Effector memory CD8-positive, alpha-beta T cell (primary cell): ENCODE measurements around the gene PLA2G4B.

ENCODE experiments used
- ATAC-seq: fragments of 150-1000 bp; cut with Tn5 transposase; replicated peaks from 2 replicates; pipeline ENCODE4 v1.10.0; 2021; ENCODE audit warnings: mild to moderate bottlenecking, moderate library complexity
- DNase-seq, 3 experiments: peaks; one replicate each; pipeline ENCODE4 v3.0.0; 2021
- H3K27ac Mint-ChIP-seq, 2 donors: one replicate each; pipeline ENCODE4 v1.8.0; 2022; ENCODE audit warnings: mild to moderate bottlenecking in 2 of 2, mixed read lengths in 2 of 2, moderate library complexity in 2 of 2
- H3K27me3 Mint-ChIP-seq, 2 donors: one replicate each; pipeline ENCODE4 v1.8.0; 2022; ENCODE audit warnings: mixed read lengths in 2 of 2
- H3K36me3 Mint-ChIP-seq: one replicate; pipeline ENCODE4 v1.8.0; 2022; ENCODE audit warnings: mild to moderate bottlenecking, moderate library complexity, mixed read lengths; ENCODE audit not compliant: insufficient read depth
- H3K4me1 Mint-ChIP-seq, 2 donors: one replicate each; pipeline ENCODE4 v1.8.0; 2022; ENCODE audit warnings: low read depth in 2 of 2, mixed read lengths in 2 of 2
- H3K4me3 Mint-ChIP-seq, 2 donors: one replicate each; pipeline ENCODE4 v1.8.0; 2022; ENCODE audit warnings: mild to moderate bottlenecking in 2 of 2, mixed read lengths in 2 of 2, moderate library complexity in 2 of 2
- H3K9me3 Mint-ChIP-seq, 2 donors: one replicate each; pipeline ENCODE4 v1.8.0; 2022; ENCODE audit warnings: mixed read lengths in 2 of 2

PLA2G4B gene

DNA sequence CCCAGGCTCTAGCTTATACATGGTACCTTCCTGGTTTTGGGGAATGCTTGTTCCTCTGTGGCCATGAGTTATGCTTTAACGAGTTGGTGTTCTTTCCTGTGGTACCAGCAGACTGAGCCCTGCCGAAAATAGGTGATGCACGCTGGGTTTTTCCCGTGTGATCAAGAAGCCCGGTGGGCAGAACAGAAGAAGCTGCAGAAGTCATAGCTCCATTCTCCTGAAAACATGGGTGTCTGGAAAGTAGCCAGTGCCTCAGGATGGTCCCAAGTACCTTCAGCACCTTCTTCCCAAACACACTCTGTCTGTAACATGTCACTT lies 39.2 kb upstream of the PLA2G4B start:
- Mint-ChIP-seq H3K4me3 (no peak overlapping the region), H3K9me3 (no peaks in the 10 kb centered on the region), H3K4me1 (peaks cover 4 to 11% of the 10 kb centered on the region in 2 donors), H3K27ac (peak overlapping the region in 1 of 2 donors; percentile 23), H3K36me3 (peaks cover 8% of the 10 kb centered on the region), H3K27me3 (no peaks in the 10 kb centered on the region)
- ATAC-seq, result no peak
- DNase-seq, result no peak

DNA sequence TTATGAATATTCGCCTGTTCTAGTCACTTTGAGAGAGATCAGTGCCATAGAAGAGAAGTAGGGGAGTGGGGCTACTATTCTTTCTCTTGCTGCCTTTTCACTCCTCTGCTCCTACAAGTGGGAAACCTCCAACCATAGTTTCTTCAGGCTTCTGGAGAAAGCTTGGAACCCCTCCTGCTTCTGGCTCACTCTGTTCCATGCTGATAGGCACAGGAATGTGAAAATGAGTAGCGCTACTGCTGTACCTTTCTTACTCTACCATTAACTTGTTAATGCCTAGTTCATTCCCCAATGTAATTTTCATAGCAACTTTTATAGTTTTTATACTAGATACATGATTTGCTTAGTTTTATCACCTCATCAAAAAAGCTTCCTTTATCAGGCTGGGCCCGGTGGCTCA lies 37.5 kb upstream of the PLA2G4B start:
- ATAC-seq, result no peak
- H3K4me3 Mint-ChIP-seq, result no peak overlapping the region
- H3K4me1 Mint-ChIP-seq, result peaks cover 2 to 8% of the 10 kb centered on the region in 2 donors
- no peaks in the 10 kb centered on the region for H3K9me3 Mint-ChIP-seq
- no peak overlapping the region for H3K27ac Mint-ChIP-seq
- H3K27me3 Mint-ChIP-seq, result no peaks in the 10 kb centered on the region
- peaks cover 8% of the 10 kb centered on the region for H3K36me3 Mint-ChIP-seq
- DNase-seq, result no peak

DNA sequence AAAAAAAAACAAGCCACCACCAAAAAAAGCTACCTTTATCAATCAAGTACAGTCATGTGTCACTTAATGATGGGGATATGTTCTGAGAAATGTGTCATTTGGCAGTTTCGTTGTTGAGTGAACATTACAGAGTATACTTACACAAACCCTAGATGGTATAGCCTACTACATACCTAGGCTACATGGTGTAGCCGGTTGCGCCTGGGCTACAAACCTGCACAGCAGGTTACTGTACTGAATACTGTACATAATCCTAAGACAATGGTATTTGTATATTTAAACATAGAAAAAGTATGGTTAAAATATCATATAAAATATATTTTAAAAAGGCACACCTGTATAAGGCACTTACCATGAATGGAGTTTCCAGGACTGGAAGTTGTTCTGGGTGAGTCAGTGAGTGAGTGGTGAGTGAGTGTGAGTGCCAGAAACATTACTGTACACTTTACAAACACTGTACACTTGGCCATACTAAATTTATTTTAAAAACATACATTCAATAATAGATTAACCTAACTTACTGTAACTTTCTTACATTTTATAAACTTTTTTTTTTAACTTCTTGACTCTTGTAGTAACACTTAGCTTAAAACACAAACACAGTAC lies 36.7 kb upstream of the PLA2G4B start:
- no peak overlapping the region for H3K27ac Mint-ChIP-seq
- DNase-seq, result no peak
- no peaks in the 10 kb centered on the region for H3K9me3 Mint-ChIP-seq
- H3K27me3 Mint-ChIP-seq, result no peaks in the 10 kb centered on the region
- peaks cover 8% of the 10 kb centered on the region for H3K36me3 Mint-ChIP-seq
- peaks cover 2 to 8% of the 10 kb centered on the region in 2 donors for H3K4me1 Mint-ChIP-seq
- no peak overlapping the region for H3K4me3 Mint-ChIP-seq
- ATAC-seq, result no peak

DNA sequence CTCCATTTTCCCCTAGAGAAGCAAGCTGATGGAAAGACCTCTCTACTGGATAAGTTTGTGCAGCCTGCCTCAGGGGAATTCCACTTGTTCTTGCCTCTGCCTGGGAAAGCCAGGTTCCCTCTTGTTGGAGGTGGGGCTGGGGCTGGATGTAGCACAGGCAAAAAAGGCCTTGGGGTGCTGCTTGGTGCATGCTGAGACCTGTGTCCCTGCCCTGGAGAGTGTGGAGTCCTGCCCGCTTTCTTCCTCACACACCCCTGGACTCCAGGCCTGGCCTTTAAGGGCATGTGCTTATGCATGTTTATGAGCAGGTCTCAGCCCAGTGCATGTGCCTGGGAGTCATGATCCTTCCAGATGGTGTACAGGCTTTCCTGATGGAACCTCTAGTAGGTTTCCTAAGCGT lies 34.3 kb upstream of the PLA2G4B start:
- DNase-seq (no peak), ATAC-seq (no peak)
- Mint-ChIP-seq H3K36me3 (peaks cover 5% of the 10 kb centered on the region), H3K27me3 (no peaks in the 10 kb centered on the region), H3K4me3 (no peak overlapping the region), H3K9me3 (no peaks in the 10 kb centered on the region), H3K4me1 (peaks cover 0 to 2% of the 10 kb centered on the region in 2 donors), H3K27ac (peak overlapping the region; percentile 44 to 83)

DNA sequence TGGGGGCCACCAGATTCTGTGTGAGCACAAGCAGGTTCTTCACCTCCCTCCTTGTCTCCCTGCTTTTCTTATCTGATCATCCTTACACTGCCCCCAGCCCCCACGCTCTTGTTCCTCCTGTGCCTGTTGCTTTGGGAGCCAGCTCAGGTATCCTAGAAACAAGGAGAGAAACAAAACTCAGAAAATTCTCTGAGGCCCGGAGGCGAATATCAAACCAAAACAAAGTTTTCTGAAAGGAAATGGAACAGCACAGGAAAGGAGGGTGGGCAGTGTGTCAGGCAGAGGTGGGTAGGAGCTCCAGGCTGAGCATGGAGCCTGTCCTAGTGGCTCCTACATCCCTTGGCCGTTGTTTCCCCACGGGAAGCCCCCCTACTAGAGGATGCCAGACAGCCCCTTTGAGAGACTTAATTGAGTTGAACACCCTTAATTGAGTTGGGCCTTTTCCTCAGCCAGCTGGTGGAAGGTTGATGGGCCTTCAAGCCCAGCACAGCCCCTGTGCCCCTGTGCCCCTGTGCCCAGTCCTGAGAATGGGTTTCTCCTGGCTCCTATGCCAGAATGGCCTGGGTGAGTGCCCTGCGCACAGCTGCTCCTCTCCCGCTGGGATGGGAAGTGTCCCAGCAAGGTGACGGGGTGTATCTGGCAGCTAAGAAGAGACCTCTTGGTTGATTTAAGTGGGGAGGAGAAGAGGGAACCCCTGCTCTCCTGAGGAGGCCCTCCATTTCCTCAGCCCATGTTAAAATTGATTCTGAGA lies 33.6 kb upstream of the PLA2G4B start:
- Mint-ChIP-seq H3K4me1 (peaks cover 0 to 4% of the 10 kb centered on the region in 2 donors), H3K4me3 (no peak overlapping the region), H3K9me3 (no peaks in the 10 kb centered on the region), H3K27me3 (no peaks in the 10 kb centered on the region), H3K36me3 (peaks cover 11% of the 10 kb centered on the region), H3K27ac (peak overlapping the region; percentile 44 to 83)
- ATAC-seq (no peak), DNase-seq (no peak)

DNA sequence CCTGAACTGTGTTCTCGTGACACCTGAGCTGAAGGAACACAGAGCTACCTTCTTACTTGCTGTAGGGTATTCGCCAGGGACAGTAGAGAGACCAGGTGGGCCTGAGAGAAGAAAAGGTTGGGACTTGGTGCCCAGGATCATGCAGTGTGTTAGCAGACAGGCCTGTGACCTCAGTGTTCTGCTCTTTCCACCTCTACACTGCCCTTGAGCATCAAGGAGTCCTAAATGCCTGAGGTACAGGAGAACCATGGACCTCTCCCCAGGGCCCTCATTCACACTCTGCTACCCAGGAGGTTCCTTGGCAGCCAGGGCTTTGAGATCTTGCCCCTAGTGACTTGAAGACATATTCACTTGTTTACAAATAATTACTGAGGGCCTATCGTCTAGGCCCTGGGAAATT lies 32.9 kb upstream of the PLA2G4B start:
- peak overlapping the region; percentile 25 to 83 for H3K27ac Mint-ChIP-seq
- peaks cover 0 to 5% of the 10 kb centered on the region in 2 donors for H3K4me1 Mint-ChIP-seq
- H3K4me3 Mint-ChIP-seq, result no peak overlapping the region
- H3K9me3 Mint-ChIP-seq, result no peaks in the 10 kb centered on the region
- no peak for ATAC-seq
- H3K27me3 Mint-ChIP-seq, result no peaks in the 10 kb centered on the region
- peaks cover 6% of the 10 kb centered on the region for H3K36me3 Mint-ChIP-seq
- DNase-seq, result no peak

DNA sequence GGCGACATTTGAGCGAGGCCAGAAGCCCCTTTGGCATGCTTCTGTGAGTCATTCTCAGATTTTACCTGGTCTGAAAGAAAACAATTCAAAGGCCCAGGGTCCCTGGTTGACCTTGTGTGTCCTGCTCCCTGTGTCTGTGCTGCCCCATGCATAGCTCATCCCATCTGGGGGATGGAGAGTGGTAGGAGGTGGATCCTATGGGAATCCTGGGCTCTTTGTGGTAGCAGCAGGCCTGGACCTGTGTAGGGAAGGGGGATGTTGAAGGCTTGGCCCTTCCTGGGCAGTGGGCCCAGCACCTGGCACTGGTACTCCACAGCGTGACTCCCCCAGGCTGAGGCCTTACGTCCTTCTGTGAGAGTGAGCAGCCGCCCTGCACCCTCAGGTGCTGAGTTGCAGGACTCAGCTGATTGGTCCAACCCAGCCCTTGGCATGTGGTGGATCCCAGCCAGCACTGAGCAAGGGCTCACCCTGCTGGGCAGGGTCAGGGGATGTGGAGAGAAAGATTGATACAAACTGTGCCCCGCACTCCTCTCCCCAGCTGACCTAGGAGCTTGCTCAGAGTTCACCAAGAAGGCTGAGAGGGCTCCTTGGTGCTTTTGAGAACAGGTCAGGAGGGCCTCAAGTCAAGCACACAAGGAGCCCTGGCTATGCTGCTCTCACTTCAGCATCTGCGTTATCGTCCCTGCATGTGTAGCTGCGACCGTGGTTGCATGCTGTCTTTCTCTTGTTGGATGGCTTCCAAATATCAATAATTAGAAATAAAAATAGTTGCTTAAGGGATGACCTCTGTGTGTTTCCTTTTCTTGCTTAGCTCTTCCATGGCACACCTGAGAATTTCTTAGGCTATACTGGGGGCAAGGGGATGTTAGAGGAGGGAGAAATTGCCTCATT lies 32.1 kb upstream of the PLA2G4B start:
- no peak for ATAC-seq
- H3K36me3 Mint-ChIP-seq, result peaks cover 7% of the 10 kb centered on the region
- no peaks in the 10 kb centered on the region for H3K27me3 Mint-ChIP-seq
- no peak for DNase-seq
- H3K9me3 Mint-ChIP-seq, result no peaks in the 10 kb centered on the region
- H3K27ac Mint-ChIP-seq, result peak overlapping the region in 1 of 2 donors; percentile 25
- H3K4me3 Mint-ChIP-seq, result no peak overlapping the region
- peaks cover 4 to 10% of the 10 kb centered on the region in 2 donors for H3K4me1 Mint-ChIP-seq

DNA sequence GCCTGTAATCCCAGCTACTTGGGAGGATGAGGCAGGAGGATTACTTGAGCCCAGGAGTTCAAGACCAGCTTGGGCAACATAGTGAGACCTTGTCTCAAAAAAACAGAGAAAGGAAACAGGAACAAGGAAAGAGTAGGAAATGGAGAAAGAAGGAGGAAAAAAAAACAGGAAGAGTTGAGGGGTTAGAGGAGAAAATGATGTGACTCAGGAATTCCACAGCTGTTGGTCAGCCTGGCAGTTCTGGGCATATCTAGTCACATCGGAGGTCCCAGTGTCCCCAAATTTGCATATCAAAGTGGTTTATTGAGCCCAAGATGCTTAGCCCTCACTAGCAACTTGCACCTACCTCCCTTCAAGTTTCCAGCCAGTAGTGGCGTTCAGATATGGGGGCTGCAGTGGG lies 29.5 kb upstream of the PLA2G4B start:
- no peak for ATAC-seq
- Mint-ChIP-seq H3K27ac (peak overlapping the region in 1 of 2 donors; percentile 79), H3K27me3 (no peaks in the 10 kb centered on the region)

DNA sequence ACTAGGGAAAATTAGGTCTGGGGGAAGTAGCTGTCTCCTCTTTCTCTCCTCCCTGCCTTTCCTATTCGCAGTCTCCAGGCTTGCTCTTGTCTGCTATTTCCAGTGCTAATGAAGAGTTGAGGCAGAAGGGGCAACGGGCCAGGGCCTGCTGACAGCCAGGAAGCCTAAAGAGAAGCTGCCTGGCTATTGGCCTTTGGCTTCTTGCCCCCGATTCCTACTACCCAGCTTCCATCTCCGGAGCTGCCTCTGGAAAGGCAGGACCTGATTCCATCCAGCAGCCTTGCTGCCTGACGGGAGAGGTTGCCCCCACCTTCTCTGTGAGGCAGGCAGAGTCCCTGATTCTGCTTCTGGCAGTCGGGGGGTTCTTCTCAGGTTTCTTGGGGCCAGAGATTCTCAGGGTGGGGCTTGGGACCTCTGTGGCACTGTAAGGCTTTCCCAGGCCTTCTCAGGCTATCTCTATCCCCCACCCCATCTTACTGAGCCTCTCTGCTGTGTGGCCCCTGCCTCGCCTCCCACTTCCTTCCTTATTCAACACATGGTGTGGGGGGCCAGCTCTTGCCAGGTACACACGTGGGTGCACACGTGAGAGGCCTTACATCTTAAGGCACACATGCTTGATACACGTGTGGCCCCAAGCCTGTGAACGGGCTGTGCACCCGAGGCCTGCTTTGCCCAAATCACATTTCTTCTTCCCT lies 29.0 kb upstream of the PLA2G4B start:
- H3K27me3 Mint-ChIP-seq, result no peaks in the 10 kb centered on the region
- H3K9me3 Mint-ChIP-seq, result no peaks in the 10 kb centered on the region
- peaks cover 4 to 13% of the 10 kb centered on the region in 2 donors for H3K4me1 Mint-ChIP-seq
- DNase-seq, result no peak
- no peak for ATAC-seq
- H3K27ac Mint-ChIP-seq, result peak overlapping the region in 1 of 2 donors; percentile 79
- H3K4me3 Mint-ChIP-seq, result no peak overlapping the region
- H3K36me3 Mint-ChIP-seq, result peaks cover 17% of the 10 kb centered on the region

More for the DNA sequence above, 29.5 kb upstream of the PLA2G4B start:
- Mint-ChIP-seq H3K36me3 (peaks cover 17% of the 10 kb centered on the region), H3K9me3 (no peaks in the 10 kb centered on the region), H3K4me3 (no peak overlapping the region), H3K4me1 (peaks cover 4 to 14% of the 10 kb centered on the region in 2 donors)
- no peak for DNase-seq

DNA sequence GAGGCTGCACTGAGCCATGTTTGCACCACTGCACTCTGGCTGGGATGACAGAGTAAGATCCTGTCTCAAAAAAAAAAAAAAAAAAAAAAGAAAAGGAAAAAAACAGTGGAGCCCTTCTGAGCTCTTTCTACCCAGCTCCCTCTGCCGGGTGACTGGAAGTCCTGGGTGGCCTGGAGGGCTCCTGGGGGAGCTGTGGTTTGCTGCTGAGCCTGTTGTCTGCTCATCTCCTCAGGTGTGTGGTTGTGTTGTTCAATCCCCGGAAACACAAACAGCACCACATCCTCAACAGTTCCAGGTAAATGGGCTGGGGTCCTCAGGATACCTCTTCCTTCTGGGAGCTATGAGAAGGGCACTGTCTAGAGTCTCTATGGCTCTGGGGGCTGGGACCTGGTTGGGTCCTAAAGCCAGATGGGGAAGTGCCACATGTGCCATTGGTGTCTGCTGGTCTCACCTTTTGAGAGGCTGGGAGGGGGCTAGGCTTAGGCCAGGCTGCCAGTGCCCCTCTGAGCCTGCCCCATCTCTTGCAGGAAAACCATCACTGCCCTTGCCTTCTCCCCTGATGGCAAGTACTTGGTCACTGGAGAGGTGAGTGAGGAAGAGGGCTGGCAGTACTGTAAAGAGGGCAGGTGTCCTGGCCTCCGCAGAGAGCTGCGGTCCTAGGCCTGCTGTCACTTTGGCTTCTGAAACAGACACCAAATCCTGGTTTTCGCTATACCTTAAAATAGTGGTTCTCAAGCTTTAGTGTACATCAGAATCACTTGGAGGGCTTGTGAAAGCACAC lies 27.8 kb upstream of the PLA2G4B start:
- Mint-ChIP-seq H3K9me3 (no peaks in the 10 kb centered on the region), H3K27ac (peak overlapping the region; percentile 31 to 32), H3K36me3 (peaks cover 20% of the 10 kb centered on the region), H3K4me3 (no peak overlapping the region), H3K27me3 (no peaks in the 10 kb centered on the region), H3K4me1 (peaks cover 4 to 13% of the 10 kb centered on the region in 2 donors)
- ATAC-seq, result peak; percentile 10
- no peak for DNase-seq

DNA sequence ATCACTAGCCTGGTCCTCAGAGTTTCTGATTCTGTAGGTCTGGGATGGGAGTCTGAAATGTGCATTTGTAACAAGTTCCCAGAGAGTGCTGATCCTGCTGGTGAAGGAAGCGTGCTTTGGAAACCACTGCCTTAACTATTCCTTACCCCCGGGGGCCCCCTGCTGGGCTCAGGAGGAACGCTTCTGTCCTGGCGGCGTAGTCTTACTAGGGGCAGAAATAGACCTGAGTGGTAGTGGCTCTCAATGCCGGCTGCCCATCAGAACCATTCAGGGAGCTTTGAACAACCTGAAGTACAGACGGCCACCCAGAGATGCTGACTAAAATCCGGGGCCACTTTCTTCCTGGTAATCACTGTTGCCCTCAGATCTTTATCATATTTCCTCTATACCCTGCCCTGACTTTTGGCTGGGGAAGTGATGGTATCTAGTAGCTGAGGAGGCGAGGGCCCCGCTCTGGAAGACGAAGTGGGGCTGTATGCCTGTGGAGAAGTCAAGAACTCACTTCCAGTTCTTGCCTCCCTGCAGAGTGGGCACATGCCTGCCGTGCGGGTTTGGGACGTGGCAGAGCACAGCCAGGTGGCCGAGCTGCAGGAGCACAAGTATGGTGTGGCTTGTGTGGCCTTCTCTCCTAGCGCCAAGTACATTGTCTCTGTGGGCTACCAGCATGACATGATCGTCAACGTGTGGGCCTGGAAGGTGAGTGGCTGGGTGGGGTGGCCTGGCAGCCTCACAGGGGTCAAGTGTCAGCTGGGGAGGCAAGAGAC lies 27.0 kb upstream of the PLA2G4B start:
- H3K27ac Mint-ChIP-seq, result peak overlapping the region; percentile 31 to 32
- peaks cover 4 to 13% of the 10 kb centered on the region in 2 donors for H3K4me1 Mint-ChIP-seq
- DNase-seq, result peak; percentile 70 to 73 (median 71)
- no peak overlapping the region for H3K4me3 Mint-ChIP-seq
- peaks cover 22% of the 10 kb centered on the region for H3K36me3 Mint-ChIP-seq
- H3K27me3 Mint-ChIP-seq, result no peaks in the 10 kb centered on the region
- H3K9me3 Mint-ChIP-seq, result no peaks in the 10 kb centered on the region
- ATAC-seq, result peak; percentile 98

DNA sequence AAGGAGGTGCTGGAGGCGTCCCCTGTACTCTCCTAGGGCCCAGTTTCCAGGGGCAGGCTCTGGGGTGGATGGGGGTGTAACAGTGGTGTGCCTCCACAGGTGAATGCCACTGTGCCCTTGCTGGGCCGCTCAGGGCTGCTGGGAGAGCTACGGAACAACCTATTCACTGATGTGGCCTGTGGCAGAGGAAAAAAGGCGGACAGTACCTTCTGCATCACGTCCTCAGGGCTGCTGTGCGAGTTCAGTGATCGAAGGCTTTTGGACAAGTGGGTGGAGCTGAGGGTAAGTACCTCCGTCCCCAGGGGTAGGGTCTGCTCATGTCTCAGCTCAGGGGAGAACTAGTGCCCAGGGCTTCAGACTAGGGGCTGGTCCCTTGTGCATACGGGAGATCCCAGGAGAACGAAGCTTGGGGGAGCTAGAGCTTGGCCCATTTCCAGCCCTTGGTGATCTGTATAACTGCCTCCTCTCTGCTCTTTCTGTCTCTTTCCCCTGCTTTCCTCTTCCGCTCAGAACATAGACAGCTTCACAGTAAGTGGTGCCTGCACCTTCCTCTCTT lies 25.7 kb upstream of the PLA2G4B start:
- no peak for DNase-seq
- Mint-ChIP-seq H3K9me3 (no peaks in the 10 kb centered on the region), H3K4me3 (no peak overlapping the region), H3K4me1 (peaks cover 4 to 13% of the 10 kb centered on the region in 2 donors), H3K27ac (peak overlapping the region in 1 of 2 donors; percentile 55), H3K27me3 (no peaks in the 10 kb centered on the region), H3K36me3 (peaks cover 26% of the 10 kb centered on the region)
- no peak for ATAC-seq
